NCI-H524 (cell line): ENCODE measurements around the gene SEC14L2.
"Not testable (repeated sequence)": the region's sequence is repeated elsewhere in the genome, so short reads cannot be mapped to it uniquely, and the experiment has no call there.

ENCODE experiments used
- DNase-seq, 2 experiments: peaks; one replicate each; lab custom pipeline; 2025; lab: John Stamatoyannopoulos, UW

The SEC14L2 gene

DNA sequence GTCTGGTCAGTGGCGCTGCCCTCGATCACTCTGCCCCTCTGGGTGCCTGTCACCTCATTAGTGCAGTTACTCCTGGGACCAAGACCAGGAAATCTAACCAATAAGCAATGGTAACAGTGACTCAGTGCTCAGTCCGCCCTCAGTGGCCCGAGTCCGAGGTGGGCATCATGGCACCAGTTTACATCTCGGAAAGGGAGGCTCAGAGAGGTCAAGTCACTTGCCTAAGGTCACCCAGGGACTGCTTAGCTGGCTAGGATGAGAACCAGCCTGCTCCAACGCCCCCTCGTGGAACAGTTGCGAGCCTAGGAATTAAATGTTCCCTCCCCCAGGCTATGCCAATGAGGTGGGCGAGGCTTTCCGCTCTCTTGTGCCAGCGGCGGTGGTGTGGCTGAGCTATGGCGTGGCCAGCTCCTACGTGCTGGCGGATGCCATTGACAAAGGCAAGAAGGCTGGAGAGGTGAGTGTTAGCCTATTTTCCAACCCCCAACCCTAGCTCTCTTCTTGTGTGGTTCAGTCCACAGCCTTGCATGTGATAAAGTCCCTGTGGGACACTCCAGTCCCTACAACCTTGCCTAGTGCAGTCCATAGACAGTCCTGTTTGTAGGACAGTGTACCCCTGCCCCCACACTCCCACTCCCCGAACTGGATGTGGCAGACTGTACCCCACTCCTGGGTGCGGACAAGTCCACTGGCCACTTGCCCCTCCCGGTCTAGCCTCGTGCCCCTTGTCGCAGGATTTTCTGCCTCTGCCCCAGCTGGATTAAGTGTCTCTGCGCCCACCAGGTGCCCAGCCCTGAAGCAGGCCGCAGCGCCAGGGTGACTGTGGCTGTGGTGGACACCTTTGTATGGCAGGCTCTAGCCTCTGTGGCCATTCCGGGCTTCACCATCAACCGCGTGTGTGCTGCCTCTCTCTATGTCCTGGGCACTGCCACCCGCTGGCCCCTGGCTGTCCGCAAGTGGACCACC, 29.9 kb downstream of the SEC14L2 start:
- DNase-seq, result peak; percentile 72 to 76

DNA sequence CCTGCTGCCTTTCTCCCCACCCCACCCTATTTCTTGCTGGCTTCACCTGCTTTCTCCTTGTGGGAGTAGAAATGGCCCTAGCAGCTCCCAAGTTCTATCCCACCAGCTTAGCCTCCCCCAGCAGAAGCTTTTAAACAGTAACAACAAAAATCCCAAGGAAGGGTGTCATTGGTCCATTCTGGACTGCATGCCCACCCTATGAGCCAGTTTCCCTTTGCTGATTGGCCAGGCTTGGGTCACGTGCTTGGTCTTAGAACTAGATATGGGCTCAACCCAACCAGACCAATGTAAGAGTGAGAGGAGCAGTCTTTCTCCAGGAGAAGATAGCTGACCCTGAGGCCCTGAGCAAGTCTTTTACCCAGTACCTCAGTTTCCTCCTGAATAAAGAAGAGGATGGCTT, 31.1 kb downstream of the SEC14L2 start:
- DNase-seq, result no peak

DNA sequence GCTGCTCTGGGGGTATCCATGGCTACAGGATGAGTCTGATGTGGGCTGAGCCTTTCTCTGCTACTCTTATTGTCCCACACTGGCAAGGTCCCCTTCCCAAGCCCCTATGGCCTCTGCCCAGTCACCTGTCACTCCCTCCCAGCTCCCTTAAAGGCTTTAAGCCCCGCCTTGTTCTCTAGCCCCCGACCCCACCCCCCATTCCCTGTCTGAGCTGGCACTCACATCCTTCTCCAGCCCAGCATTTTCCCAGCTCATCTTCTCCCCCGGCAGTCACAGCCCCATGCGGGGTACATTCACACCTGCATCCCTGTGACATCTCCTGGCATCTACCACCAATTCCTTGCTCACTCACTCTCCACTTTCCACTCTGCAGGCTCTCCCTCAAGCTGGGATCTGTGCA, 33.1 kb downstream of the SEC14L2 start:
- no peak for DNase-seq

DNA sequence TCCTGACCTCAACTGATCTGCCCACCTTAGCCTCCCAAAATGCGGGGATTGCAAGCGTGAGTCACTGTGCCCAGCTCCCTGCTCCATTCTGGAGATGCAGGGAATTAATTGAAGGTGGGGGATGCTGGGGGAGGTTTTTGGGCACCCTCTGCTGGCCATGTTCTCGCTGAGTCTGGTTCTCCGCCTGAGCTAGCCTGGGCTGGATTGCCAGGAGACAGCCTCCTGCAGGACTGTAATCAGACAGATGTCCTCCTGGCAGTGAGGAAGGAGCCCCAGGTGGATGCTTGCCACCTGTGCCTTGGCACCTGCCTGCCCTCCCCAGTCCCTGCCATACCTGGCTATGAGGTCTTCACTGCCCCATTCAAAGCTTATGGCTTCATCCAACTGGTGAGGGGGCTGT, 34.1 kb downstream of the SEC14L2 start:
- DNase-seq, result no peak

DNA sequence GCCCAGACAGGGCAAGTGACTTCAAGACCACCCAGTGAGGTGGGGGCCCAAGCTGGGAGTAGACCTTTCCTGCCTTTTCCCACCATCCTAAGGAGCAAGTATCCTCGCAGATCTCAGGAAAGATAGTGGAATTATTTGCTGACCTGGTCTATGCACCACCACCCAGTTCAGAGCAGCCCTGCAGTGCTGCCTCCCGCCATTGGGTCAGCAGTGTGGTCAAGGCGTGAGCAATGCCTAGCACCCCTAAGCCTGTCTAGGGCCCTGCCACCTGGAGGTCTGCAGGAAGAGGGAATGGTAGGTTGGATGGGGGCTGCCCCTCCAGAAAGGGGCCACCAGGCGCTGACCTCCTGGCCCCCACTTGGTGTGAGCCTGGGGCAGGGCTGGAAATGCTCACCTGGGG, 35.3 kb downstream of the SEC14L2 start:
- no peak for DNase-seq

DNA sequence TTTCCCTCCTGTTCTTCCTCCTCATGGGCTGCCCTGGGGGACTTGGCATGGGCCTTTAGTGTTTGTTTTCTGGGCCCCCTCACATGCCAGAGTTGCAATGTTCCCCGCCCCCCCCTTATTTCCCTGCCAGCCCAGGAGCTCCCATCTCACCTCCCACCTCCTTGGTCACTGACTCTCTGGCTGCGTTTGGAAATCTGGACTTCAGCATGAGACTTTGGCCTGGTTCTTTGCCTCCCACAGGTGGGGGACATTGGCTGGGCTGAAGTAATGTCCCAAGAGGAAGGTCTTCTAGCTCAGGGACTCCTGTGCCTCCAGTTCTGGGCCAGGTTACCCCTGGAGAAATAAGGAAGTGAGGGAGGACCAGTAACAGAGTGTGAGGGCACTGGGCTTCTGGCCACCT, 35.7 kb downstream of the SEC14L2 start:
- DNase-seq, result no peak

DNA sequence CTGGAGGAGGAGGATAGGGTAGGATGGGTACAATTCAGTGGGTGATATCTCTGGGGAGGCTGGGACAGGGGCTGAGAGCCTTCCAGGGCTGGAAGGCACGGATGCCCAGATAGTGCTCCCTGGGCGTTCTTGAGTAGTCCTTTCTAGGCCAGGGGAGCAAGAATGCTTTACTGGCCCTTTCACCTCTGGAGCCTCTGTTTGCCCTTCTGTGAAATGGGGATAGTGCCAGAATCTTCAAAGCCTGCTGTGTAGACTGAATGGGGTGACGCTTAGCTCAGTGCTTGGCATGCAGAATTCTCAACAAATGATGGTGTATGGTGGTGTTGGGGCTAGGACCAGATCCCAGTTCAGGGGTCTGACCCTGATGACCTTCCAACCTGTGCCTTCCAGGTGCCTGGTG, 36.4 kb downstream of the SEC14L2 start:
- DNase-seq, result no peak

DNA sequence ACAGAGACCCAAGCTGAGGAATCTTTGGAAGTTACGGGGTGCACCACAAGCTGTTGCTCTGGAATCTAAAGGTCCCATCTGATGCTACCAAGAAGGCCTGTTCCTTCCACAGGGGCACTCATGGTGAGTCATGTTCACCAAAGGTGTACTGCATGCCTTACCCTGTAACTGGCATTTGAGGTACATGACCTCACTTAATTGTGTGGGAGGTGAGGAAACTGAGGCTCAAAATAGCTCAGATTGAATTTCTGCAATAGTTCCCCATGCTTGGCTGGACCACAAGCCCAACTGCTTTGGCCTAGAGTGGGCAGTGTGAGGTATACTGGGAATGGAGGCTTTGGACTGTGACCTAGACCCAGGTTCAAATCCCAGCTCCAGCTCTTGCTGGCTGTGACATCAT, 37.0 kb downstream of the SEC14L2 start:
- no peak for DNase-seq

DNA sequence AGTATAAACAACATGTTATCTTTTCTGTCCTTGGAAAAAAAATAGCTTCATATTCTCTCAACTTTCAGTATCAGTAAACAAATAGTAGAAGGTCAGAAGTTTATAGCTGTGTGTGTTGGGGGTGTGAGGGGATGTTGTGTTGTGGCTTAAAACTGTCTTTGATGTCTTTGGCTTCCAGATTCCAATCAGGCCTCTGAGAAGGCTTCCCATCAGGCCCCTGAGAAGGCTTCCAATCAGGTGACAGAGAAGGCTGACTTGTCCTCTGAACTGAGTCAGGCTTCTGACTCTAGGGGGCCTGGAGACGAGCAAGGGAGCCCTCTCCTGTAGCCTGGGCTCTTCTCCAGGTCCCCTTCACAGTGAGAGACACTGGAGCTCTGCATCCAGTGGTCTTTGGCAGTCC, 38.0 kb downstream of the SEC14L2 start:
- no peak for DNase-seq

DNA sequence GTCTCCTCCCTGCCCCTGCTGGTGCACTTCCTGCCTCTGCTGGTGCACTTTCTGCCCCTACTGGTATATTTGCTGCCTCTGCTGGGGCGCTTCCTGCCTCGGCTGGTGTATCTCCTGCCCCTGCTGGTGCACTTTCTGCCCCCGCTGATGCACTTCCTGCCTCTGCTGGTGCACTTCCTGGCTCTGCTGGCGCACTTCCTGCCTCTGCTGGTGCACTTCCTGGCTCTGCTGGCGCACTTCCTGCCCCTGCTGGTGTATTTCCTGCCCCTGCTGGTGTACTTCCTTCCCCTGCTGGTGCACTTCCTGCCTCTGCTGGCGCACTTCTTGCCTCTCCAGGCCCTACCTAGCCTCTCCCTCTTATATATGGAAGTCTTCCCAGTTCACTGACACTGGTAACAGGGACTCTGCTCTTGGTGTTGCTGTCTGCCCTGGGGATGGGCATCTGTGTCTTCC, 38.9 kb downstream of the SEC14L2 start:
- no peak for DNase-seq

DNA sequence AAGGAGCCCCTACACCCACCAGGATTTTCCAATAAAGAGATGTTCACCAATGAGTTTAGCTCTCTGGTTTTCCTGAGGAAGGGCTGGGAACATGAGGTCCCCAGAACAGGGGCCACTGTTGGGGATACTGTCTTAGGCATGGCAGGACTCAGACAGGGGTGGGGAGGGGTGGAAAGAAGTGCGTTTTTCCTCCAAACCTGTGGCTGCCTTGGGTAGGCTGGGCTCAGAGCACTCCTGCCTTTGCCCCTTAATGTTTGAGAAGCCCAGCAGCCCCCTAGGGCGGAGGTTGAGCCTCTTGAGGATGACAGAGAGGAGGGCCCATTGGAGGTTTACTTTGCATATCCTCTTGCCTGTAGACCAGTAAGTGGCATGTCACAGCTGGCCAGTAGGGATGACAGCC, 39.4 kb downstream of the SEC14L2 start:
- no peak for DNase-seq

DNA sequence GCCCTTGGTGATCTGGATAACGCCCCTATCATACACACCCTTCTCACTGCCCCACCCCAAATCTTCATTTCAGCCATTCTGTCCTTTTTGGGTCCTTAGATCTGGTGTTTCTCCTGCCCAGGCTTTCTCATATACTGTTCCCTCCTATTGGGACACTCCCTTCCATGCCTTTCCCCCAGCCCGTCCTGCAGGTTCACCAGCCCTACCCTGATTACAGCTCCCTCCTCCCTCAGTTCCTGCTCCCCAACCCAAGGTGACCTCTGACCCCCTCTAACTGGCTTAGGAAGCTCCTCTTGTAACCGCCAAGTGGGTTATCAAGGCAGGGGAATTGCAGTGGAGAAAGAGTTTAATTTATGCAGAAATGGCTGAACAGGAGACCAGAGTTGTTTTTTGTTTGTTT, 41.7 kb downstream of the SEC14L2 start:
- DNase-seq, result no peak

DNA sequence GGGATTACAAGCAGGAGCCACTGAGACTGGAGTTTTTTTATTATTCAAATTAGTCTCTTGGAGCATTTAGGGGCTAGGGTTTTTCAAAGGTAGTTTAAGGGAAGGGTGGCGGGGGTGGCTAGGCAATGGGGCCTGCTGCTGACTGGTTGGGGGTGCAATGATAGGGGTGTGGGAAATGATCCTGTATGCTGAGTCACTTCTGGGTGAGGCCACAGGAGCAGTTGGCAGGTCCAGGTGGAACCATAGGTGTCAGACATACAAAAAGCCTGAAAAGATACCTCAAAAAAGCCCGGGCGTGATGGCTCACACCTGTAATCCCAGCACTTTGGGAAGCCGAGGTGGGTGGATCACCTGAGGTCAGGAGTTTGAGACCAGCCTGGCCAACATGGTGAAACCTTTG, 42.4 kb downstream of the SEC14L2 start:
- DNase-seq, result no peak

DNA sequence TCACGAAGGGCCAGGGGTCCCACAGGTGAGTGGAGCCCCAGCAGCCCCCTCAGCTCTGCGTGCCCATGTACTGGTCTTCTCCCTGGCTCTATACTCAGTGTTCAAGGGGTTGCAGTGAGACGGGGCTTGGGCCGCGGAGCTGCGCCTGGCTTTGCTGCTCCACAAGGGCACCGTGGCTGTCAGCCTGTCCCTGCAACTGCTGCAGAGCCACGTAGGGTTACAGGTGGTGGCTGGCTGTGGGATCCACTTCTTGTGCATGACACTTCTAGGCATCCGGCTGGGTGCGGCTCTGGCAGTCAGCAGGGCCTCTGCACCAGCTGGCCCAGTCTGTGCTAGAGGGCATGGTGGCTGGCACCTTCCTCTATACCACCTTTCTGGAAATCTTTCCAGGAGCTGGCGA, 43.0 kb downstream of the SEC14L2 start:
- no peak for DNase-seq

DNA sequence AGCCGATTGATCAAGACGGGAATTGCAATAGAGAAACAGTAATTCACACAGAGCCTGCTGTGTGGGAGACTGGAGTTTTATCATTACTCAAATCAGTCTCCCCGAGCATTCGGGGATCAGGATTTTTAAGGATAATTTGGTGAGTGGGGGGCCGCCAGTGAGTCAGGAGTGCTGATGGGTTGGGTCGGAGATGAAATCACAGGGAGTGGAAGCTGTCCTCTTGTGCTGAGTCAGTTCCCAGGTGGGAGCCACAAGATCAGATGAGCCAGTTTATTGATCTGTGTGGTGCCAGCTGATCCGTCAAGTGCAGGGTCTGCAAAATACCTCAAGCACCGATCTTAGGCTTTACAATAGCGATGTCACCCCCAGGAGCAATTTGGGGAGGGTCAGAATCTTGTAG, 44.3 kb downstream of the SEC14L2 start:
- DNase-seq, result no peak

DNA sequence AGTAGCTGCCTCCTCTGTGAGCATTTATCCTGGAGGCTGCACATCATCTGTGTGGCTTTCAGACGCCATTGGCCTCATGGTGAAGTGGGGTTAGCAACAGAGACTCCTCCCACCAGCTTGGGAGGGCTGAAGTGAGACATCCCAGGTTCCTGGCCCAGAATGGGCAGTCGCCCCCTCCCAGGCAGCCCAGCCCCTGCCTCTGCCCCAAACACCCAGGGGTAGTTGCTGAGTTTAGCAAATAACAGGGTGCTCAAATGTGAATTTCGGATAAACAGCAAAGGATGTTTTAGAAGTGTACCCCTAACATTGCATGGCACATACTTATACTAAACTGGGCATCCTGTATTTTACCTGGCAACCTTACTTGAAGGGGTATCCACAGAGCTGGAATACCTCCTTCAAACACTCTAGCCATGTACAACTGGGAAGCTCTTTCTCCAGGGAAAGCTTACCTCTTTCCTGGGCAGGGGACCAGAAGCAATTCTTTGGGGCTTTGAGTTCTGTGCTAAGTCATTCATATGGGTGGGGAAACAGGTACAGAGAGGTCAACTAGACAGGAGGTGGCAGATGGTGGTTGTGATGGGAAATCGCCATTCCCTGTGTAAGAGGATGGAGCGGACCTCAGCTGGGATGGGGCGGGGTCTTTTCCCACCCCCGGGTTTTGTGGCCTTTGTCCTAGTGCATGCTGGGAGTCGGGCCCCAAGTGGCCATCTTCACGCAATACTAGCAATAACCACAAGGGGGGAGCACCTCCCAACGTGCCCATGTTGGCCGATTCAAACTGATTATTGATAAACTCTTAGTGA, 48.0 kb downstream of the SEC14L2 start:
- peak; percentile 73 to 87 for DNase-seq

DNA sequence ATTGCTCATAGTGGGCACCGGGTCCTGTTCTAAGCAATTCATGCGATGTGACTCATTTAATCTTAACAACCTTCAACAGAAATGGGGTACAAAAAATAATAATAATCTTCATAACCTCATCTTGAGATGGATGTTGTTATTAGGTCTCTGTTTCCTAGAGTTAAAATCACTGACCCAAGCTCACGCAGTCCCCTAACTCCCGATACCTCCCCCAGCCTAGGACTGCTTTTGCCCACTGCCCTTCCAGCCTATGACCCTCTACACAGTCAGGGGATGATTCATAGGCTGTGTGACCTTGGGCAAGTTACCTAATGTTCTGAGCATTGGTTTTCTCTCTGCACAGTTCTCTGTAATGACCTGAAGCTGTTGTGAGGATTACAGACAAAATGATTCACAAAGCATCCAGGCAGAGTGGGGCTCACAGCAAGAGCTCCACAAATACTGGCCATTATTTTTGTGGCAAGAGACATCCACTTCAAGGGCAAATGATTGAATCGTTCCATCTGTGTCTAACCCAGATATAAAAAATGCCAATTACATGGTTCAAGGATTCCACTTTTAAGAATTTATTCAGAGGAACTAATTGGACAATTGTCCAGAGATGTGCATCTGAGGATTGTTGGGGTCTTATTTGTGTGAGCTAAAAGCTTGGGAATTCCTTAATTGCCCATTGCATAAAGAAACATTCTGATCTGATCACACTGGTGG, 48.8 kb downstream of the SEC14L2 start:
- DNase-seq, result no peak

DNA sequence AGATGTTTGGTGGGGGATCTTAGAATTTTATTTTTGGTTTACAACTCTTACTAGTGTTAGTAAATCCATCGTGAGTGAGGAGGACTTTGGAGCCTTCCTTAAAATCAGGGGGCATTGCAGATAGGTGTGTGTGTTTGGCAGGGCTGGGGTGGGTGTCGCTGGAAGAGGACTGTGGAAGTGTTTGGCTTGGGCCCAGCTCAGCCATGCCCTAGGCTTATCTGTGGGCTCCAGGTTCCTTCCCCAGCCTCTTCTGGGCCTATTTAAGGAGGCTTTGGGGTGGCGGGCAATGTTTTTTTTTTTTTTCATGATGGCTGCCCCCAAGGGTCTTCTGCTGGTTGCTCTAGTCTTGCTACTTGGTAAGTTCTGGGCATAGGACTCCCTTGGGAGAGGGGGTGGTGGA, 50.8 kb downstream of the SEC14L2 start:
- no peak for DNase-seq

DNA sequence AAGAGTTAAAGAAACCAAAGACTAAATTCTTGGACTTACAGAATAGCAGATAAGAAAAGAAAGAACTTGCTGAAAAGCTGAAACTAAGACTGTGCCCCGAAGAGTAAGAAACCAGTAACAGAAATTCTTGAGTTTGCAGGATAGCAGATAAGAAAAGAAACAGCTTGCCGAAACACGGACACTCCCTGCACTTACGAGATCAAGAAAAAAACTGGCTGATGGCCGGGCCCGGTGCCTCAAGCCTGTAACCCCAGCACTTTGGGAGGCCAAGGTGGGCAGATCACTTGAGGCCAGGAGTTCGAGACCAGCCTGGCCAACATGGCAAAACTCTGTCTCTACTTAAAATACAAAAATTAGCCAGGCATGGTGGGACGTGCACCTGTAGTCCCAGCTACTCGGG, 54.7 kb downstream of the SEC14L2 start:
- DNase-seq, result not testable (repeated sequence)

DNA sequence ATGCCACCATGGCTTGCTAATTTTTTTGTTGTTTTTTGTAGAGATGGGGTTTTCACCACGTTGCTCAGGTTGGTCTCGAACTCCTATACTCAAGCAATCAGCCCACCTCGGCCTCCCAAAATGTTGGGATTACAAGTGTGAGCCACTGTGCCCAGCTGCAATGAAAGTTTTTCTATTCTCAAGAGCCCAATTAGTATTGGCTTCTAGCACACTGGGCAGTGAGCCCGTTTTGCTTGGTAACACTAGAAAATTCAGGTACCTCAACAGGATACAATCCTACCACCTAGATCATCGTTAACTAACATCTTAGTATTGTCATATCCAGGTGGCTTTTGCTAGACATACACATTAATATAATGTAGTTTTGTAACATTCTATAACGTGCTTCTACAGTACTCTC, 56.0 kb downstream of the SEC14L2 start:
- DNase-seq, result no peak

DNA sequence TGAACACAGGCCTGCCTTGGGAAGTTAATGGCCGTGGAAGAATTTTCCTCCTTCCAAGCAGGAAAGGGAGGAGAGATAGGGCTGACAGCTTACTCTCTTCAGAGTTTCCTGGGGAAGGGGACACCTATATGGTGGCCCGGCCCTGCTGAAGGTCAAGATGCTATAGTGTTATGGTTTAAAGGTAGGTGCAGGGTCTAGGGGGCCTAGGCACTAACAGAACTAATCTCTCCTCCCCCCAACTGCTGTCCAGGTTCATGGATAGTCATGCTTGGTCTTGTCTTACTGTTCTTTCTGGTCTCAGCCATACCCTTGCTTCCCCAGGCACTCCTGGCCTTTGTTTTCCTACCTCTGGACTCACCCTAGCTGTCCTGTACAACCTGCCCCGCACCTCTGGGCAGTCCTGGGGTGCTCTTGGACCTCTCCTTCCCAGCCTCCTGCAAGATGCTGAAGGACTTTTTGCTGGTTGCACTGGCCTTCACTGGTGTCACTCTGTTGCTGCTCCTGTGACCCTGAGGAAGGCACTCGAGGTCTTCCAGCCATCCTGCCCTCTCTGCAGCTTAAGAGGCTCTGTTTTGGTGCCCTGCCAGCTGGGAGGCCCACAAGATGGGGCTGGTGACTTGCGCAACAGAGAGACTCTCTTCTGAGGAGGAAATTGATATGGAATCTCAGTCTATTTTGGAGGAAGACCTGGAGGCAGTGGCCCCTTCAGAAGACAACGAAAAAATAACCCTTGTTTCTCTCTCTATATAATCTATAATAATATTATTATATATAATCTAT, 57.1 kb downstream of the SEC14L2 start:
- DNase-seq, result peak; percentile 54 to 59
